HepG2 (cell line): ENCODE data around the gene CCDC106. TPM values are rescaled to one million over a fixed set of nuclear protein-coding genes. Genes with fewer than 3 reads are reported as not detected.
A peak's percentile ranks its signal among the peaks of the same experiment; 100 is the strongest.

ENCODE experiments used
- ATF1 ChIP-seq: IDR thresholded peaks from 2 replicates; pipeline ENCODE4 v1.6.1; 2016; ENCODE audit warnings: mild to moderate bottlenecking, control low read depth
- ETS1 ChIP-seq: sonication (generic); formaldehyde crosslinking; IDR thresholded peaks from 2 replicates; pipeline ENCODE4 v1.4.0; 2020; ENCODE audit warnings: missing genetic modification reagents
- ETV6 ChIP-seq: sonication (generic); formaldehyde crosslinking; conservative IDR thresholded peaks from 2 replicates; pipeline ENCODE4 v1.4.0; 2020; ENCODE audit warnings: missing genetic modification reagents
- FOXK1 ChIP-seq: sonication (generic); formaldehyde crosslinking; IDR thresholded peaks from 2 replicates; pipeline ENCODE4 v1.4.0; 2020; ENCODE audit warnings: low read depth, missing genetic modification reagents, borderline replicate concordance
- FOXP4 ChIP-seq: sonication (generic); formaldehyde crosslinking; IDR thresholded peaks from 2 replicates; pipeline ENCODE4 v1.4.0; 2020; ENCODE audit warnings: missing genetic modification reagents
- GMEB1 ChIP-seq: sonication (generic); formaldehyde crosslinking; IDR thresholded peaks from 2 replicates; pipeline ENCODE4 v1.5.1; 2020; ENCODE audit warnings: missing genetic modification reagents, mild to moderate bottlenecking, borderline replicate concordance
- HINFP ChIP-seq: sonication (generic); formaldehyde crosslinking; IDR thresholded peaks from 2 replicates; pipeline ENCODE4 v1.4.0; 2020; ENCODE audit warnings: low read depth, mild to moderate bottlenecking, missing genetic modification reagents
- HOXA5 ChIP-seq: sonication (generic); formaldehyde crosslinking; IDR thresholded peaks from 2 replicates; pipeline ENCODE4 v1.4.0; 2020; ENCODE audit warnings: missing genetic modification reagents
- KAT2B ChIP-seq: fragments of 150-350 bp; IDR thresholded peaks from 2 replicates; pipeline ENCODE4 v1.6.1; 2014; ENCODE audit warnings: low read depth, low read length, borderline replicate concordance
- MIER2 ChIP-seq: IDR thresholded peaks from 2 replicates; pipeline ENCODE4 v1.6.1; 2016; ENCODE audit warnings: missing biosample characterization, missing genetic modification reagents
- MTERF4 ChIP-seq: sonication (generic); formaldehyde crosslinking; IDR thresholded peaks from 2 replicates; pipeline ENCODE4 v1.8.0; 2023; ENCODE audit warnings: mild to moderate bottlenecking, missing genetic modification reagents
- PRDM4 ChIP-seq: sonication (generic); formaldehyde crosslinking; IDR thresholded peaks from 2 replicates; pipeline ENCODE4 v1.9.0; 2021; ENCODE audit warnings: missing genetic modification reagents, borderline replicate concordance
- TFE3 ChIP-seq: IDR thresholded peaks from 2 replicates; pipeline ENCODE4 v1.6.1; 2016
- THAP11 ChIP-seq: IDR thresholded peaks from 2 replicates; pipeline ENCODE4 v1.6.1; 2016; ENCODE audit warnings: missing biosample characterization, missing genetic modification reagents
- ZNF350 ChIP-seq: sonication (generic); formaldehyde crosslinking; IDR thresholded peaks from 2 replicates; pipeline ENCODE4 v1.4.0; 2020; ENCODE audit warnings: mild to moderate bottlenecking, low read depth, missing genetic modification reagents, borderline replicate concordance
- ZNF543 ChIP-seq: sonication (generic); formaldehyde crosslinking; IDR thresholded peaks from 2 replicates; pipeline ENCODE4 v1.4.0; 2020; ENCODE audit warnings: mild to moderate bottlenecking, missing genetic modification reagents
- ZNF720 ChIP-seq: sonication (generic); formaldehyde crosslinking; IDR thresholded peaks from 2 replicates; pipeline ENCODE4 v1.4.0; 2020; ENCODE audit warnings: missing genetic modification reagents
- ZNF747 ChIP-seq: sonication (generic); formaldehyde crosslinking; IDR thresholded peaks from 2 replicates; pipeline ENCODE4 v1.8.1; 2023; ENCODE audit warnings: missing genetic modification reagents, mild to moderate bottlenecking, borderline replicate concordance
- ZNF780A ChIP-seq: sonication (generic); formaldehyde crosslinking; IDR thresholded peaks from 2 replicates; pipeline ENCODE4 v1.8.0; 2022; ENCODE audit warnings: mild to moderate bottlenecking, missing genetic modification reagents, moderate library complexity
- polyA plus RNA-seq, 8 experiments: library from polyadenylated mRNA; depleted of rRNA in 3 of 8; stranded (reverse) in 7 of 8; unstranded in 1 of 8; fragments of >200 nt; fragmentation: Illumina TruSeq in 4 of 8; extraction: Trizol in 4 of 8; gene quantifications; 2 replicates each; pipeline versions ENCODE4 v1.2.1 to v1.2.3, GENCODE V29; 2011 to 2016; ENCODE audit warnings: low read depth in 4 of 8, missing spikeins in 1 of 8, mixed read lengths in 1 of 8; ENCODE audit not compliant: insufficient read depth in 1 of 8
- total RNA-seq, 5 experiments: library from RNA; depleted of rRNA; stranded (reverse); fragments of >200 nt; fragmentation: Illumina TruSeq; extraction: Trizol; gene quantifications; 2 replicates each; pipeline ENCODE4 v1.2.3, GENCODE V29; 2016; ENCODE audit warnings: low read depth in 1 of 5

The CCDC106 gene
- total and polyA plus RNA-seq, 2 of the 13 experiments (the other 11 are each of a cell fraction or from before 2014, with no cell fraction given), result 4.7 to 8.8 TPM

GRCh38 chr19:55599468-55599841, 48.6 kb upstream of the CCDC106 start, which contains the start of gene FIZ1 (continued):
- peak; percentile 52; the same call in 1 of the 2 replicates for TF ChIP-seq HINFP (CRISPR knock-in tag)
- TF ChIP-seq MIER2 (CRISPR knock-in tag), result no peak; the same call in 1 of the 2 replicates
- TF ChIP-seq PRDM4 (CRISPR knock-in tag), result no peak
- TF ChIP-seq ZNF747, result no peak
- peak; percentile 90 for TF ChIP-seq THAP11 (CRISPR knock-in tag)
- no peak for TF ChIP-seq ZNF720 (CRISPR knock-in tag)
- TF ChIP-seq TFE3 (CRISPR knock-in tag), result no peak
- peak; percentile 59; the same call in 1 of the 2 replicates for TF ChIP-seq ZNF350 (CRISPR knock-in tag)
- no peak for TF ChIP-seq ETS1 (CRISPR knock-in tag)
- peak; percentile 66; the same call in 1 of the 2 replicates for TF ChIP-seq FOXK1 (CRISPR knock-in tag)
- peak; percentile 11; the same call in 1 of the 2 replicates for TF ChIP-seq FOXP4 (CRISPR knock-in tag)
- peak; percentile 86 for TF ChIP-seq ATF1 (CRISPR knock-in tag)
- TF ChIP-seq KAT2B, result no peak
- TF ChIP-seq MTERF4 (CRISPR knock-in tag), result no peak
- peak; percentile 49; the same call in 1 of the 2 replicates for TF ChIP-seq ETV6 (CRISPR knock-in tag)
- TF ChIP-seq ZNF780A, result no peak
- TF ChIP-seq HOXA5, result no peak
- TF ChIP-seq GMEB1, result peak; percentile 87
- peak; percentile 30 for TF ChIP-seq ZNF543 (CRISPR knock-in tag)
